ENCODE data around the gene ABHD14A.

Gene ABHD14A

DNA sequence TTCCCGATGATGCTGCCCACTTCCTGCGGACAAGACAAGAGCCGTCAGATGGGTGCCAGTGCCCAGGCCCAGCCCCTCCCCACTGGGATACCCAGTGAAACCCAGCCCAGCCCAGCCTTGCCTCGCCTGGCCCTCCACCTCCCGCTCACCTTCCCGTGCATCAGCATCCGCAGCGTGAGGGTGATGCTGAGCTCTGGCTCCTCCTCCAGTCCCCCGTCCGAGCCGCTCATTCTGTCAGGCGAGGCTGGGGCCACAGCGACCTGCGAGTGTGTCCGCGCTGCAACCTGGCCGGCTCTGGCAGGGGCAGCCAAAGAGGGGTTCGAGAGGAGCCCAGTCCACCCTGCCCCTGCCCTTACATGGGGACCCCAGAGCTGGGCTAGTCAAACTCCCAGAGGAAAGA is 13.9 kb upstream of the ABHD14A start:
- POLR2A ChIA-PET, result interaction anchor here (0.6 kb wide), 1 partner anchor 29 kb away, joined by 4 read pairs; no protein-coding TSS in a partner anchor
- CTCF ChIA-PET, result interaction anchor here (4.0 to 5.9 kb wide), 2 partner anchors 13 to 19 kb away, joined by 26 to 43 read pairs; partner anchors contain the start of genes ABHD14A, ABHD14B, PARP3 and RRP9

DNA sequence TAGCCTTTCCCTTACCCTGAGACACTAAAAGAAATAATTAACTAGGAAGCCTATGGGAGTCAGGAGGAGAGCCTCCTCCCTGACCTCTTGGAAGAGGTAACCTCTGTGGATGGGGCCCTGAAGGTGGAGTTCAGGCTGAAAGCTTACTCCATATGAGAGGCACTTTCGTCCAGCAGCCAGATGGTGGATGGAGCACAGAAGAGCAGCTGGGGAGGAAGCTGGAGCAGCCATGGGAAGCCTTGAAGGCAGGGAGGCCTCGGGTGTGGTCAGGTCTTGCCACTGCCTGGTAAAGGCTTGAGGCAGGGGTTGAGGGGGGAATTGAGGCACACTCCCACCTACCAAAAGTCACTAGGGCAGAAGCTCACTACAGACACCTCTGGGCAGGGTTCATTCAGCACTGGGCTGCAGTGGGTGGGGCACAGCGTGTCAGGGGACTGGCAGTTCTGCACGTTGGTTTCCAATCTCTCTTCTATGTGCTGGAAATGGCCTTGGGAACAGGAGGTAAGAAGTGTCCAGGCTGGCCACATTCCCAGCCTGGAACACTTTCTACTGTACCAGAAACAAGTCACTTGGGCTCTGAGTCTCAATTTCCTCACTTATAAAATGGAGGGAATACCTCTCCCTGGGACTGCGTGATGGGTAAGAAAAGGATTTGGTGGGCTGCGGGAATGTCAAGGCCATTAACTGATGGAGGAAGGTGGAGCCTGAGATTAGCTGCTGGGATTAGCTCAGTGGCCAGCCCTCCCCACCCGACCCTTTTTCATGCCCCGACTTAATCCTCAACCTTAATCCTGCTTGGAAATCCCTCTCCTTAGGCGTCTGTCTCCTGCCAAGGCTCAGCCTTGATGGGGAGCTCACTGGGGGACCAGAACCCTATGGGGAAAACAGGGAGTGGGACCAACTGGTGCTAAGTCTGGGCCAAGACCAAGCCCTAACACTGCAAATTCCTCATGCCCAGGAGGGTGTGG is 13.0 kb upstream of the ABHD14A start:
- TF ChIP-seq, protein P1, sequence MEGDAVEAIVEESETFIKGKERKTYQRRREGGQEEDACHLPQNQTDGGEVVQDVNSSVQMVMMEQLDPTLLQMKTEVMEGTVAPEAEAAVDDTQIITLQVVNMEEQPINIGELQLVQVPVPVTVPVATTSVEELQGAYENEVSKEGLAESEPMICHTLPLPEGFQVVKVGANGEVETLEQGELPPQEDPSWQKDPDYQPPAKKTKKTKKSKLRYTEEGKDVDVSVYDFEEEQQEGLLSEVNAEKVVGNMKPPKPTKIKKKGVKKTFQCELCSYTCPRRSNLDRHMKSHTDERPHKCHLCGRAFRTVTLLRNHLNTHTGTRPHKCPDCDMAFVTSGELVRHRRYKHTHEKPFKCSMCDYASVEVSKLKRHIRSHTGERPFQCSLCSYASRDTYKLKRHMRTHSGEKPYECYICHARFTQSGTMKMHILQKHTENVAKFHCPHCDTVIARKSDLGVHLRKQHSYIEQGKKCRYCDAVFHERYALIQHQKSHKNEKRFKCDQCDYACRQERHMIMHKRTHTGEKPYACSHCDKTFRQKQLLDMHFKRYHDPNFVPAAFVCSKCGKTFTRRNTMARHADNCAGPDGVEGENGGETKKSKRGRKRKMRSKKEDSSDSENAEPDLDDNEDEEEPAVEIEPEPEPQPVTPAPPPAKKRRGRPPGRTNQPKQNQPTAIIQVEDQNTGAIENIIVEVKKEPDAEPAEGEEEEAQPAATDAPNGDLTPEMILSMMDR (IDR thresholded peaks at IDR 0.05; ENCODE audit: control extremely low read depth, extremely low read depth, low read depth, missing control alignments), result no peak
- CTCF ChIA-PET, result interaction anchor here (0.8 to 5.9 kb wide), 8 partner anchors 7 to 92 kb away, joined by 3 to 43 read pairs (median 3); partner anchors contain the start of genes ABHD14A, ABHD14B, PARP3 and RRP9
- DNase-seq (ENCODE audit: extremely low spot score), result no peak
- POLR2A ChIA-PET, result interaction anchor here (0.5 to 0.7 kb wide), 2 partner anchors 22 to 588 kb away, joined by 4 to 5 read pairs; no protein-coding TSS in a partner anchor

More for the DNA sequence above, 13.9 kb upstream of the ABHD14A start:
- TF ChIP-seq, protein P1 (IDR thresholded peaks at IDR 0.05; ENCODE audit: control extremely low read depth, extremely low read depth, low read depth, missing control alignments), result no peak
- no peak for DNase-seq (ENCODE audit: extremely low spot score)

DNA sequence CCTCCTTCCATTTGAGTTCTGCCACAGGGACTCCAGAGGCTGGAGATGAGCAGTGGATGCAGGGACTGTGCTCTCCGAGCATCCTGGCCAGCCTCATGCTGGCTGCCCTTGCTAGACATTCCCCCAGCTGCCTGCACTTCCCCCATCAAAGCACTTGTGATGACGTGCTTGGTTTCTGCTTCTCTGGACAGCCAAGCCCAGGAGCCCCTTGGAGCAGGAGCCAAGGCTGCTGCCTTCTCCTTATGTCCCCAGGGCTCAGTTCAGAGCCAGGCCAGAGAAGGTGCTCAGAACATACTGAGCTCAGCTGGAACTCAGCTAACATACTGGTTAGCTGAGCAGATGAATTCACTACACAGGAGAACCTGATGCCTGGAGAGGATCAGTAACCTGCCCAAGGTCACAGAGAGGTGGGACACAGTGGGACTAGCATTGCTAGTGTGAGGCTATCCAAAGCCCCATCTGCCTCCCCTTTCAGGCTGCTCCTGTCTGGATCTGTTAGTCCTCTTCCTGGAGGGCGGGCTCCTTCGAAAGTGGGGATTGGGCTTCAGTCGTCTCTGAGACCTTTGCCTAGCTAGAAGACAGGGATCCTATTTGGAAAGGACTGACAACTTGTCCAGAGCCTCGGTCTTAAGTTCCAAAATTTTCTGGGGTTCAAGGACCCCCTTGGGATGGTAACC is 11.9 kb upstream of the ABHD14A start:
- DNase-seq (ENCODE audit: extremely low spot score), result no peak
- TF ChIP-seq, protein P1 (IDR thresholded peaks at IDR 0.05; ENCODE audit: control extremely low read depth, extremely low read depth, low read depth, missing control alignments), result no peak
- ChIA-PET POLR2A (interaction anchor here (0.7 kb wide), 1 partner anchor 589 kb away, joined by 5 read pairs; no protein-coding TSS in a partner anchor), CTCF (interaction anchor here (1.0 to 5.9 kb wide), 8 partner anchors 9 to 91 kb away, joined by 3 to 43 read pairs (median 3); partner anchors contain the start of genes ABHD14A, ABHD14B, PARP3 and RRP9)

DNA sequence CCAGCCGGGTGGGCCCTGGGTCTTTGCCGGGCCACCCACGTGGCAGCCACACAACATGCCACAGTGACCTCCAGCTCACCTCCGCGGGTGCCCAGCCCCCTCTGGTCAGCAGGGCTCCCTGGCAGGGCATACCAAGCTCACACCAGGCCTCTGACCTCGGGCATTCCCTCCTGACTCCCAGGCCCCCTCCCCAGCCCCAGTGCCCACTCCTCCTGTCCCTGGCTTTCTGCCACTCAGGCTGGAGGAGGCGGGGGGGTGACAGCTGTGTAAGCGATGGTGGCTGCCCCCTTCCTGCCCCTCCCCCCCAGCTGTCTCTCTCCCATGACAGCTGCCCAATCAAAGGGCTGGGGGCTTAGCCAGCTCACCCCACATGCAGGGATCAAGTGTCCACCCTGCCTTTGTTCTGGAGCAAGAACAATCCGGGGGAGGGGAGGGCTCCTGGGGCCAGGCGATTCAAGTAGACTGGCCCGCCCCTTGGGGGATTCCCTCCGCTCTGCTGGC is 10.9 kb upstream of the ABHD14A start:
- TF ChIP-seq, protein P1 (IDR thresholded peaks at IDR 0.05; ENCODE audit: control extremely low read depth, extremely low read depth, low read depth, missing control alignments), result no peak

DNA sequence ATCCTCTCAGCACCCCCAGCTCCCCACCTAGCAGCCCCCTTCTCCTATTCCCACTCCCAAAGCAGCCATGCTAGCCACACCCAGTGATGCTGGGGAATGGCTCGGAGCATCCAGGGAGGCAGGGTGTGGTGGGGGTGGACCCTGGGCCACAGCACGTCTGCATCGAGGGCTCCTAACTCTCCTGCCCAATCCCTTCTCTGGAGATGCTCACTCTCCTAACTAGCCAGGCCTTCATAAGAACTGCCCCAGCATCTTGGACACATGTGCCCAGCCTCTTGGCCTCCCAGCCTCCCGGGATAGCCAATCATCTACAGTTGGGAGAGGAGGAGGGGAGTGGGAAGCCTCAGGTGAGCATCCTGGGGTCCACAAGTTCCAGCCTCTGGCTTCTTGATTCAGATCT is 10.3 kb upstream of the ABHD14A start:
- CTCF ChIA-PET, result interaction anchor here (1.1 to 5.9 kb wide), 6 partner anchors 10 to 37 kb away, joined by 3 to 43 read pairs (median 4); partner anchors contain the start of genes ABHD14A, ABHD14B, GPR62 and PARP3
- no peak for DNase-seq (ENCODE audit: extremely low spot score)
- POLR2A ChIA-PET, result no interaction called here
- TF ChIP-seq, protein P1 (IDR thresholded peaks at IDR 0.05; ENCODE audit: control extremely low read depth, extremely low read depth, low read depth, missing control alignments), result no peak

More for the DNA sequence above, 10.9 kb upstream of the ABHD14A start:
- no peak for DNase-seq (ENCODE audit: extremely low spot score)
- POLR2A ChIA-PET, result no interaction called here
- CTCF ChIA-PET, result interaction anchor here (1.1 to 5.9 kb wide), 4 partner anchors 10 to 37 kb away, joined by 3 to 43 read pairs (median 15); partner anchors contain the start of genes ABHD14A, ABHD14B, PARP3 and RRP9
